Activated CD4-positive, alpha-beta T cell treated with anti-CD3 and anti-CD28 coated beads, Interleukin-2, amount 50 U/mL, for 16 hours (primary cell): Measurements from ENCODE around the gene ARFGAP3.

ENCODE experiments used
- DNase-seq: peaks from one replicate; pipeline ENCODE4 v3.0.0-alpha.2; 2020

Gene ARFGAP3

DNA sequence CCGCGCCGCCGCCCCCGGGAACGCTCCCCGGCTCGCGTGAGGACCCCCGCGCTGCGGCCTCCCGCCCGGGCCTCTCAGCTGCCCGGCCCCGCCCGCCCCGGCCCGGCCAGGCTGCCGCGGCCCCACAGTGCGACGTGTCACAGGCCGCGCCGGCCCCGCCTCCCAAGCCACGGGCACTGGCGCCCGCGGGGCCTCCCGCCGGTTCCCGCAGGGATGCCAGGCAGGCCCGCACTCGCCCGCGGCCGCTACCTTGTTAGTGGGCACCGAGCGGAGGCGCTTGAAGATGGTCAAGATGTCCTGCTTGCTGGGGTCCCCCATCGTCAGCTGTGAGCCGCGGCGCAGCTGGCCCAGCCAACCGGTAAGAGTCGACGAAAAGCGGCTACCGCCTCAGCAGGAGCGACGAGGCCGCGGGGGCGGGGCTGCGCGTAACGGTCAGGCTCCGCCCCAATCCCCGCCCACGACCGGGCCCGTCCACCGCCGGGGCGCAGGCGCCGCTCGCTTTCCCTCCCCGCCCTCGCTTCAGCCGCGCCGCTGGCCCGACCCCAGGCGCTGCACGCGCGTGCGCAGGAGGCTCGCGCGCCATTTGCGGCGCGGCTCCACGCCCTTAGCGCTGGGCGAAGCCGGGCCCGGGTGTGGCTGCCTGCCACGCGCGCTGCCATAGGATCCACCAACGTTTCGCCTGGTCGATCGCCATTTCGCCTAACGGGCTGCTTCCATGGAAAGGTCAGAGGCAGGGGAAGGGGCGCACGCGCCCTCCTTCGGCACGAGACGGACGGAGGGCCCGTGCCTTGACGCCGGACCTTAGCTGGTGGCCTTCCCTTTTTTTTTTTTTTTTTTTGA is at the start of gene ARFGAP3:
ARFGAP3 (minus strand) TSS at position 409 of the 840 bp plus-strand sequence; CDS start at position 318, 91 bp downstream.
- DNase-seq, result peak; percentile 93

- DNase-seq, result no peak
Observed at GRCh38 chr22:42905702-42906183, 48.7 kb upstream of the ARFGAP3 start.

DNA sequence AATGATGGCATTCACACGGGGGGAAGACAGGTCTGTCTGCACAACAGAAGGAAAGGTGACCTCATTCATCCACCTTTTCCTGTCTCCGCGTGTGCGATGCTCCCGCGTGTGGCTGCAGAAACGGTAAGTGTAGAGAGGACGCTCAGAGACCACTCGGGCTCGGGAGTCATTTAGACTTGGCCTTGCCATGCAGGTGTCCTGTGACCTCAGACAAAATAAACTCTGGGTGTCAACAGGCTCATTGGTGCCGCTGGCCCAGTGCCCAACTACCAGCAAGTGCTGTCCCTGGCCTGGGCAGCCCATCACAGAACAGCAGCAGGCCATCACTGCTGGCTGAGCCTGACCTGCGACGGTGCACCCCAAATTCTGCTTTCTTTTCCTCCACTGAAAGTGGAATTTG is 48.1 kb upstream of the ARFGAP3 start:
- no peak for DNase-seq

DNA sequence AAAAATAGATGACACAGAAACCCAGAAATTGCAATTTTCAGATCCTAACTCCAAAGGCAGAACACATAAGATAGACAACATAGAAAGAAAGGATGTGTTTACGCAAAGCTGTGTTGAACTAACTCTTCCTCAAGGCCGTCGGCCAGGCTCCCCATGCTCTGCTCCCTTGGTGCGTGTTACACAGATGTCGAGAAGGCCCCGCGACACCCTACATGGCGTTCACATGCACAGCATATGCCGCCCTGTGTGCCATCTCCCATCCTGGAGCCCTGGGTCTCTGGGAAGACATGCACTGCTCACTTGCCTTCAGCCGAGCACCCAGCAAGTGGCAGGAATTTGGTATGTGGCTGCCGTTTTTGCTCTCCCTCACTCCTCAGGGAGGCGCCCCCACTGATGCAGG is 47.0 kb upstream of the ARFGAP3 start:
- DNase-seq, result no peak

DNA sequence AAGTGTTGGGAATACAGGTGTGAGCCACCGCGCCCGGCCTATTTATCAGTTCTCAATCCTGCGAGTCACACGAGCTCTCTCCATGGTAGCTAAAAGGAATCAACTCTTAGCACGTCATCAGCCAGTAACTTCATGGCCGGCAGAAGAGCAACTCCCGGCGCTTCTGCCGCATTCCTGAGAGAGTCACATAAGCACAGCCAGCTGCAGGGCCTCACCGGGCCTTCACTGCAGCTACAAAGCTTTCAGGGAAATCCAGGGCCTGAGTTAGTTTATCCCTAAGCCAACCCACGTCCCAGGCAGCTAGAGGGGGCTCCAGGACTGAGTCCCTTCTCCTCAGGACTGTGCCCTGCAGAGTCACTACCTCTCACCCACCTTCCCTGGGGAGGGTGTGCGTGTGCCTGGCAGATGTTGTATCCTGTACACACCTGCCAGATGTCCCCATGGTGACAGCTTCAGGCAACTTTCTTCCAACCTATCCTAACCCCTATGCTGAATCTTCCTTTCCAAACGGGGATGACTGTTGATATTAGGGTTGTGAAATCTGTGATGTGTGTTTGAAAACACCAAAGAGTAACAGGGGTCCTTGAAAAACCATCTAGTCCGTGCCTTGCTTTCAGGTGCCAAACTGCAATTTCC is 45.9 kb upstream of the ARFGAP3 start:
- no peak for DNase-seq

GRCh38 chr22:42901790-42902508 is 44.9 kb upstream of the ARFGAP3 start:
- no peak for DNase-seq

- no peak for DNase-seq
Observed at GRCh38 chr22:42897960-42898359, 40.9 kb upstream of the ARFGAP3 start.

GRCh38 chr22:42895541-42895981 is 38.5 kb upstream of the ARFGAP3 start:
- DNase-seq, result no peak

GRCh38 chr22:42895087-42895486 is 38.0 kb upstream of the ARFGAP3 start:
- peak; percentile 77 for DNase-seq

- DNase-seq, result peak; percentile 51
Observed at GRCh38 chr22:42893371-42894150, 36.5 kb upstream of the ARFGAP3 start.

DNA sequence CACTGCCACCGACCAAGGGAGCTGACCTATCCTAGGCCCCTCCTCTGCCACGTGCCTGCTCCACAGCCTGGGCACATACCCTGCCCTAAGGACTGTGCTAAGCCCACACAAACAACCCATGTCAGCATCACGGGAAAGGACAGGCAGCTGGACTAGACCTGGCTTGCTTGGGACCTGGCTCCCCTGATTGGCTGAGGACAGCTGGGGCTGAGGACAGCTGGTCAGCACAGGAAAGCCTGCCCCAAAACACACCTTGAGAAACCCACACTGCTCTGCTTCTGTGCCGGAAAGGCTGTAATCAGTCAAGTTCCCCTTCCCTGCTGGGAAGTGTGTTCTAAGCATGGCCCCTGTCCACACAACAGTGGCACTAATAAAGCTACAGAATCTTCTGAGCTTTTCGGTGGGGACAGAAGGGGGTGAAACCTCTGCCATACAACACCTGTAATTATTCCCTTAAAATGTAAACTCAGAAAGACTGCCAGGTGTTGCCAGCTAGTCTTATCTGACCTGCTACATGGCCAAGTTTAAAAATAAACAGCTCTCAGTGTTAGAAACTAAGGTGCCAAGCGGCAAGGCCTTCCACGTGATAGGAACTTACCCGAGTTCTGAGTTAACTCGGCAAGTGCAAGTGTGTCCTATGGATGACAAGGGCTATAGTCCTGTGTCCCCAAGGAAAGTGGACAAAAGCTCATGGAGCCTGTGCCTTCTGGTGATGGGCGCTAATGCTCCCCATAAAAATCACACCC is 35.7 kb upstream of the ARFGAP3 start:
- no peak for DNase-seq

DNA sequence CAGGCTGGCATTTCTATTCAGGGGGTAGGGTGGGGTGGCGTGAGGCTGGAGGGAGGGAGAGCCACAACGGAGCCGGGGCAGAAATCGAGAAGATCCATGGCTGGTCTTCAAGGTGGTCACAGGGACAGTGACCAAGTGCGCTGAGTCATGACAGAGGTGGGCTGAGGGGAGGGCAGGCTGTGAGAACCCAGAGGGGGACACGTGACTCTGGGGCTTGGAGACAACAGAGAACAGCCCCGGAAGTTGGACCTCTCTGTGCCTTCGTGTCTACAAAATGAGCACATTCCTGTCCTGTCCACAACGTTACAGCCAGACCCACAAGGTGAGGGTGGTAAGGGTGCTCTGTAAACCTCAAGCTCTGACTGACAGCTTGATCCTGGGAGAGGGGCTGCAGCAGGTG is 35.1 kb upstream of the ARFGAP3 start:
- no peak for DNase-seq

GRCh38 chr22:42891696-42892095 is 34.6 kb upstream of the ARFGAP3 start:
- DNase-seq, result no peak

GRCh38 chr22:42891008-42891407 is 33.9 kb upstream of the ARFGAP3 start:
- DNase-seq, result no peak

DNA sequence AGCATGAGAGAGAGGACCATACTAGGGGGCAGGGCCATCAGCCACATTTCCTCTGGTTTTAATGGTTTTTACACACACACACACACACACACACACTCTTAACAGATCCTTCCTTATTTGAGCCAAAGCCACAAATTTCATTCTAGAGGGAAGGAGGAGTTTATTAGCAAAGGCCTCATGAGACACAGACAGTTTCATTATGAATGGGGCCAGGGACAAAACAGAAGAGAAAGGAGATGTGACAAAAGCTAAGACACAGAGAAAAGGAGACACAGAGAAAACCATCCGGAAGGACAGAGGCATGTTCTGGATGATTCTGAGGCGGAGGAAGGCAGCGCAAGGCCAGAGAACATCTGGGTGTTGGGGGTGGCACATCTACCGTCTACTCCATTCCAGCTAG is 32.2 kb upstream of the ARFGAP3 start:
- peak; percentile 68 for DNase-seq

DNA sequence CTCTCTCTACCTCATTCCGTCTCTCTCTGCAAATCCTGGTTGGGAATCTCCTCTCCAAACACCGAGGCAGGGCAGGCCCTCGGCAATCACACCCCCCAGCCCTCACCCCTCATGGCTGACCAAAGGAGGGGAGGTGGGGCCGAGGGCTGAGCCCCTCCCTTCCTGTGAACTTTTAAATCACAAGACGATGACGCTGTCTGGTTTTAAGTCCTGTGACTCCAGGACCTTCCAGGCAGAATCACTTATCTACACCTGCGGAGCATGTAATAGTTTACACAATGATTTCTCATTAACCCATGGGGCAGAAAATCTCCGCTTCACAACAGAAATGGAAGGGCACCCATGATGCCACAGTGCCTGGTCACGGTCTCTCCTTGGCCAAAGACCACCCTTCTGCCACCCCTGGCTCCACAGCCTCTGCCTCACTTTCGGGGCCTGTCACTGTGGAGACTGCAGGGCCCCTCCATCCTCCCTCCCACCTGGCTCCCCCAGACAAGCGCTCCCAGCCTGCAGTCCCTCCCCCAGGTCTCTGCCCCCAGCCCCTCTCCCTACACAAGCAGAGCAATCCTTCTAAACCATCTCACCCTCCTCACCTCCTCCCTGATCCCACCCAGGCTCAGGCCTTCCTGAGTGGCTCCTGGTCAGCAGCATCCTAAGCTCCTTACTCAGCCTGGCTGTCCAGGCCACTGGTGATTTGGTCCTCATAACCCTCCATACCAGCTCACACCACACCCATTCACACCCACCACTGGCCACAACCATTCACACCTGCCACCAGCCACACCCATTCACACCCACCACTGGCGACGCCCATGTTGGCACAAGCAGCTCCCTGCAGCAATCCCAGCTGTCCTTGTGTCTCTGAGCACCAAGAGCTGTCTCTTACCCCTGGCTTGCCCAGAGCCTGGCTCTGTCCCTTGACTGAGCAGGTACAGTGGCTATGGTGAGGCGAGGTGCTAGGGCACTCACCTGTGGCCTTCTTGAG is 30.7 kb upstream of the ARFGAP3 start:
- DNase-seq, result no peak

DNA sequence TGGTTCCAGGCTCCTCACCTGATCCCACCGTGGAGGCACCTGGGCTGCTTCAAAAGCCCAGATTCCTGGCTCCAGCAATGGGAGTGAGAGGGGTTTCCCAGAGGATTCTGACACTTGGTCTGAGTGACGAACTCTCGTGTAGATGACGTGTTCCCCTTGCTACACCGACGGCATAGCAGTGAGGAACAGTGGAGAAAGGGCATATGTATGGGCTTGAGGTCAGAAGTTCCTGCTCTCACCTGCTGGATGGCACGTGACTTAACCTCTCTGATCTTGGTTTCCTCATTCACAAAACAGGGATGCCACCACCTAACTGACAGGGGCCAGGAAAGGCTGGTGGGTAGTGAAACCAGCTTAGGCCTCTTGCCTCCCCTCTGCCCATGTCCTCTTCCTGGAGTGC is 30.0 kb upstream of the ARFGAP3 start:
- DNase-seq, result no peak

DNA sequence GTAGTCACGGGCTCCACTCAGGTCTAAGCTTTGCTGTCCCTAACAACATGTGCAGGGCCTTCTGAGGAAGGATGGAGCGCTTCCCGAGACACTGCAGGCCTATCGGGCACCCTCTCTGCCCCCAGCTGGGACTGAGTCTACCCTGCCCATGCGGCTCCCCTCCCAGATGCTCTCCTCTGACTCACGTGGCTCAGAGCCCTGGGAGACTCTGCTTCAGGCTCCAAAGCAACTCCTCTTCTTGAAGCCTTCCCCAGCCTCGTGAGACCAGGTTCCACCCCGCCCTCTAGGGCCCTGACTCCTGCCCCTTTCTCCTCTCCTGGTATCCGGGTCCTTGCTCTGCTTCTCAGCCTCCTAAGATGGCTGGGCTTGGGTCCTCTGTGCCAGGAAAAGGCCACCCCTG is 28.4 kb upstream of the ARFGAP3 start:
- DNase-seq, result no peak

DNA sequence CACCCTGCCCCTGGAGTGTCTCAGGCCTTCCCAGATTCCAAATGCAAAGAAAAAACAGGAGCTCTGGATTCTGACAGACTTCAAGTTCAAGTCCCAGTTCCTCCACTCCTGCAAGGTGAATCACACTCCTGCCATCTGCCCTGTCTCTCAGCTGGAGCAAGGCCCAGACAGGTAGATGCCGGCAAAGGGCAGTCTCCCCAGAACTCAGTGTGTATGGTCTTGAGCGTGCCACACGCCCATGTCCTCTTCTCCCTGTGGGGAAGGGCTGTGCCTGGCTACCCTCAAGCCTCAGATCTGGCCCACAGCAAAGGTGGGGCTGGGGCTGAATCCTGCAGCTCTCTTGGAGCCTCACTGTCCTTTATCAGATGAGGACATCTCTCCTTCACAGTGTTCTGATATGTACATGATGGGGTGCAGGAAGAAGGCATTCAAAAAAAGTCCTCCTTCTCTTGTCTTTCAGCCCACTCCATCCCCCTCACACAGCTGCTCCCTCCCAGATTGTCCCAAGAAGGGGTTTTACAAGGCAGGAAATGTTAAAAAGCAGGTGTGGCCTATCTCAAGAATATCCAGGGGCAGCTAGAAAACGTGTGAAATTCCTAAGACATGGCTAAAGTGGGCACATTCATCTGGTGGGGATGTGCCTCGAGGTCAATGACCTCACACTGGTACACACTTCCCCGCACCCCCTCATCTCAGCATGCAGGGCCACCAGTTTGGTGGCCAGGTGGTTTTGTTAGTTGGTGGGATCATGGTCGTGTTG is 27.7 kb upstream of the ARFGAP3 start:
- no peak for DNase-seq

GRCh38 chr22:42883970-42884369 is 26.9 kb upstream of the ARFGAP3 start:
- no peak for DNase-seq
